OCI-LY3 (cell line): ENCODE results near the gene MAN2A1.

Experiments
- CTCF ChIP-seq: fragments of 200-600, 300-600 bp; sonication (generic); IDR thresholded peaks from 2 replicates; pipeline ENCODE4 v1.5.1; 2014; ENCODE audit warnings: antibody characterized with exemption, low read length, low read depth
- EZH2phosphoT487 ChIP-seq: fragments of 200-600 bp; shearing (Covaris generic); IDR thresholded peaks from 2 replicates; pipeline ENCODE4 v1.6.1; 2018; ENCODE audit warnings: antibody characterized with exemption, mixed run types, low read depth

DNA sequence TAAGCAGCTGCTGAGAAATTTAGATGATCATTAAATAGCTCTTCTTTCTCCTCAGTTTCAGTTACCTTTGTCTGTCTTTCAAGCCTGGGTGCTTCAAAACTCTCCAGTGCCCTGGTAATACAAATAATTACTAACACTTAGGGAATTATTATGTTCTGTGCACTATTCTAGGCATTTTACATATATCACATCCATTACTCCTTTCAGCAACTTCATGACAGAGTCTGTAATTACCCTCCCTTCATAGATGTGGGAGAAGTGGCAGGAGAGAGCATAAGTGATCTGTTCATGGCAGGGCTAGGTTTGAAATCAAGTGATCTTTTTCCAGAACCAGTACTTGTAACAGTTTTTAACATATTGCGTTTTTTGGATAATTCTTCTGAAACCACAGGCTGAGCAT, 32.0 kb downstream of the MAN2A1 start:
- TF ChIP-seq CTCF = no peak
- TF ChIP-seq EZH2phosphoT487 = no peak
